SH-SY5Y (cell line): Measurements from ENCODE around the gene IL25.

ENCODE experiments used
- GATA2 ChIP-seq: IDR thresholded peaks from 2 replicates; pipeline ENCODE4 v1.6.1; 2011; ENCODE audit warnings: mild to moderate bottlenecking, low read depth, low read length
- GATA3 ChIP-seq: IDR thresholded peaks from 2 replicates; pipeline ENCODE4 v1.6.1; 2011; ENCODE audit warnings: low read depth, mild to moderate bottlenecking, low read length, moderate library complexity

GRCh38 chr14:23385244-23385641 is 12.6 kb downstream of the IL25 start:
- TF ChIP-seq GATA2, result no peak
- TF ChIP-seq GATA3, result no peak
